Left renal pelvis (tissue), 4 donors: ENCODE measurements around the gene SAMD14. TPM values are rescaled to one million over a fixed set of nuclear protein-coding genes. Genes with fewer than 3 reads are reported as not detected.

Experiments
- DNase-seq, 4 donors: peaks; one replicate each; pipeline ENCODE4 v3.0.0-alpha.2; 2013; ENCODE audit warnings: low read depth in 4 of 4, low spot score in 3 of 4
- polyA plus RNA-seq, 4 donors: library from polyadenylated mRNA; unstranded; fragments of 120-200 nt; gene quantifications; one replicate each; pipeline ENCODE4 v1.2.1, GENCODE V29; 2013; ENCODE audit not compliant: insufficient read length in 4 of 4

The SAMD14 gene
- polyA plus RNA-seq, 4 donors: 9.2 to 19.0 (median 13.1) TPM

DNA sequence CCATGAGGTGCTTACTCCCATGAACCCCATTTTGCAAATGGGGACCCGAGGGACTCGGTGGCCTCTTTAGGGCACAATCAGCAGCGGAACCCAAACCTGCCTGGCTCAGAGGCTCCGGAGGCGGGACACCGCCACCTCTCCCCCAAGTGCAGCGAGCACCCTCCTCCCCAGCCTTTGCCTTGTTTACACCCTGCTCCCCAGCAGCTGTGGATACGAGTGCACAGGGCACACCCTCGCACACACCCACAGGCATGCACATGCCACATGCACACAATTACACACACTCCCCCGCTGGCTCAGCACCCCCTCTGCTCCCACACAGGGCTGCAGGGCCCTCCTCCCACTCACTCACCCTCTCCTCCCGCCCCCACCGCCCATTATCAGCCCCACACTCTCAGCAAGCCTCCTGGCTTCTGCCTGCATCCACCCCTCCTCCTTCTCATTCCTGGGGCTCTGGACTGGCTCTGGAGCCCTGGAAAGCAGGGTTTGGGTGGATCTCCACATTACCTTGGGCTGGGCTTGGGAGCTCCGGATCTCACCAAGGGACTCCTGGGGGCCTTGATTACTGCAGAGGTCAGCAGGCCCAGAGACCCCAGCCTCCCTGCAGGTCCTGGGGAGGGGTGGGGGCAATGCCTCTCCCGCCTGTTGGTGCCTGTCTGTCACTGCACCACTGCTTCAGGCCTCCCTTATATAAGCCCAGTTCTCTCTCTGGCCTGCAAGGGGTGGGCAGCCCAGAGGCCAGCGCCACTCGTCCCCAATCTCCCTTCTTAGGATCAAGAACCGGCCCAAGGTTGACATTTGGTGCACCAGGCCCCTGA, 28.4 kb downstream of the SAMD14 start:
- DNase-seq: no peak

- no peak for DNase-seq
Measured at GRCh38 chr17:50100921-50101345, 29.0 kb downstream of the SAMD14 start.

- DNase-seq: no peak
Measured at GRCh38 chr17:50100480-50100883, 29.5 kb downstream of the SAMD14 start.

- DNase-seq: no peak
Measured at GRCh38 chr17:50099003-50099402, 31.0 kb downstream of the SAMD14 start.

- no peak for DNase-seq
Measured at GRCh38 chr17:50098583-50098982, 31.4 kb downstream of the SAMD14 start.

DNA sequence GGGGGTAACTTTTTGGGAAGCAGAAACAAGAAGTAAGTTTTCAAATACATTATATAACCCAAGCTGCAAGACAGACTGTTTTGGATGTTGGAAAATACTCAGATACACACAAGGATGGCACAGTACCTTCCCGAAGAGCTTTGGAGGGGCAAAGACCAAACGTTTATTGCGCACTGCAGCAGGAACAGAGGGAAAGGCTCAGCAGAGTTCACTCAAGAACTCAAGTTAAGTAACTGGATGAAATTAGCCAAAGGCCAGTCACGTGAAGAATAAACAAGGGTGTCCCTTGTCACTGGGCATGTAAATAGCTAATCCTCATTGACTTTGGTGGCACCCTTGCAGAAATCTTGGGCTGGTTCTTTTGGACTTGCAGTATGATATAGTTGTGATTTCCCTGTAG, 32.0 kb downstream of the SAMD14 start:
- DNase-seq: no peak

DNA sequence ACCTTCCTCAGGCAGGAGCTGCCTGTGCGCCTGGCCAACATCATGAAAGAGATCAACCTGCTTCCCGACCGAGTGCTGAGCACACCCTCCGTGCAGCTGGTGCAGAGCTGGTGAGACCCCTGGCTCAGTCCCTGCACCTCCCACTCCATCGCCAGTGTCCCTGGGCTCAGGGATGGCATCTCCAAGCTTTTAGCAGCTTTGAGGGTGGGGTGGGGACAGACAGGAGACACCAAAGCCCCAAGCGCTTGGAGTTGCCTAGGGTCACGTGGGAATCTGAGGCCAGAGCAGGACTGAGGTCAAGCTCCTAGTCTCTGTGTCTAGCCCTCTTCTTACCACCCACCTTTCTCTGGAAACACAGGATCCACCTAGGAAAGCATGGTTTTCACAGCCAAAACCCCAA, 32.5 kb downstream of the SAMD14 start:
- DNase-seq: no peak

DNA sequence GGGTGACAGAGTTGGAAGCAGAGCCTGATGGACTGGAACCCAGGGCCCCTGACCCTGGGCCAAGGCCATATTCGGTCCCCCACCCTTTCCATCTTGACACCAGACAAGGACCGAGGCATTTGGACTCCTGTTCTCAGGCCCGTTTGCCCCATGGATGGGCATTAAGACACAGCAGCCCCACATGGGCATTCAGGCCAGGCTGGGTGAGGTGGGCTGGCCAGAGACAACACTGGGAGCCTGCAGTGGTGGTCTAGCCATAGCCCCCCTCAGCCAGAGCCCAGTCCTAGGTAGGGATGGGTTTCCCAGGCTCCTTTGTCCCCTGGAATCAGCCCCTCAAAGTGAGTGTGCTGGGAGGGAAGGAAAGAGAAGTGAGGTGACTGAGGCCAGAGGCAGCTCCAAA, 33.2 kb downstream of the SAMD14 start:
- DNase-seq: no peak

- no peak for DNase-seq
Measured at GRCh38 chr17:50096092-50096491, 33.9 kb downstream of the SAMD14 start.

DNA sequence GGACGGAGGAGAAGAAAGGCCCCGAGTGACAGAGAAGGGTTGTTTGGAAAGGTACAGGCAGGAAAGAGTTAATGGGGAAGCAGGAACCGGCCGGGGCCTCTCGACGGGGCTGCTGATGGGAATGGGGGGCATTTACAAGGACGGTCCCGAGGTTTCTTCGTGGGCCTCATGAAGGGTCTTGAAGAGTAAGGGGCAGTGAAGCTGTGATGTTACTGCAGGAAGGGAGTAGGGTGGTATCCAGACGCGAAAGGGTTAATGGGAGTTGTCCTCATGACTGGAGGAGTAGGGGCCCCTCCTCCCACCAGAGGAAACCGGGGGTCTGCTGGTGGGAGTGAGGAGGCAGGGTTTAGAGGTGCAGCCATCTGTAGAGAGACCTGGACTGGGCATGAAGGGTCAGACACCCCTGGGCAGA, 34.3 kb downstream of the SAMD14 start:
- DNase-seq: no peak

- peak; percentile 88 to 92 (median 90) for DNase-seq
Measured at GRCh38 chr17:50094753-50095619, 35.0 kb downstream of the SAMD14 start, which contains the start of gene PDK2. TSS of gene PDK2 (plus strand) at chr17:50095351. CDS start at chr17:50095436, 85 bp downstream.

DNA sequence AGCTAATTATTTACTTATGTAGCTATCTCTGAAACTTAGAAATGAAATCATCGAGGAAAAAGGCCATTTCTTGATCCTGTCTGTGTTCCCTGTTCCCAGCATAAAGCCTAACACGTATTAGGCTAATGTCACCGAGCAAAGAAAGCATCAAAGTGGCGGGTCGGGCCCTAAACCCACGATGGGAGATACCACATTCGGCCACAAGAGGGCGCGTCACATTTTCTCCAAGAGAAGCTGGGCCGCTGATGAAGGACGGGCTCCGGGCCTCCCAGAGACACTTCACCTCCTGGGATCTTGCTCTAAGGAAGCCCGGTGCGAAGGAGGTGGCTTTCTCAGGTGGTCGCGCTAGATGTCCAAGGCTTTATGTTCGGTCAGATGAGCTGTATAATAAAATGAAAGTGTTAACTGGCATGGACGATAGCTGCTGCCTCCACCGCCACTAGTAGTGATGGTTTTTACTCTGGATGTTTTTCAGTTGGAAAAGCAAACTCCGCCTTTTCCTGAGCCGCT, 35.7 kb downstream of the SAMD14 start:
- DNase-seq: peak in 1 of 4 donors; percentile 84

DNA sequence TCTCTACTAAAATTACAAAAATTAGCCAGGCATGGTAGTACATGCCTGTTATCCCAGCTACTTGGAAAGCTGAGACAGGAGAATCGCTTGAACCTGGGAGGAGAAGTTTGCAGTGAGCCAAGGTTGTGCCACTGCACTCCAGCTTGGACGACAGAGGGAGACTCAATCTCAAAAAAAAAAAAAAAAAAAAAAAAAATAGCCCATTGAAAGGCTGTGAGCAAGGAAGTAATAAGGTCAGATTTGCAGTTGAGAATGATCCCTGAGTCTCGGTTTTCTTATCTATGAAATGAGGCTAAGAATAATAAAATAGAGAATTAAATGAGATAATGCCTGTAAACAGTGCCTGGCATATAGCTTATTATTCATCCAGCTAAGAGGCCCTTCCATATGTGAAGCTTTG, 36.2 kb downstream of the SAMD14 start:
- DNase-seq: no peak

GRCh38 chr17:50093246-50093645, 36.7 kb downstream of the SAMD14 start:
- DNase-seq: no peak

- DNase-seq: no peak
Measured at GRCh38 chr17:50091918-50092285, 38.1 kb downstream of the SAMD14 start.

GRCh38 chr17:50090971-50091917, 38.7 kb downstream of the SAMD14 start:
- DNase-seq: no peak

DNA sequence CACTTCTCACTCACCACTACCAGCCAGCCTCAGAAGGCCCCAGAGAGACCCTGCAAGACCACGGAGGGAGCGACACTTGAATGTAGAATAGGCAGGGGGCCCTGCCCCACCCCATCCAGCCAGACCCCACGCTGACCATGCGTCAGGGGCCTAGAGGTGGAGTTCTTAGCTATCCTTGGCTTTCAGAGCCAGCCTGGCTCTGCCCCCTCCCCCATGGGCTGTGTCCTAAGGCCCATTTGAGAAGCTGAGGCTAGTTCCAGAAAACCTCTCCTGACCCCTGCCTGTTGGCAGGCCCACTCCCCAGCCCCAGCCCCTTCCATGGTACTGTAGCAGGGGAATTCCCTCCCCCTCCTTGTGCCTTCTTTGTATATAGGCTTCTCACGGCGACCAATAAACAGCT, 39.9 kb downstream of the SAMD14 start:
- no peak for DNase-seq

GRCh38 chr17:50088952-50089825, 40.8 kb downstream of the SAMD14 start:
- no peak for DNase-seq

GRCh38 chr17:50087912-50088405, 42.0 kb downstream of the SAMD14 start:
- no peak for DNase-seq
